HepG2 (cell line): ENCODE measurements around the gene ALCAM. TPM values are rescaled to one million over a fixed set of nuclear protein-coding genes. Genes with fewer than 3 reads are reported as not detected.

ENCODE experiments used
- CHCHD3 ChIP-seq: sonication (generic); formaldehyde crosslinking; IDR thresholded peaks from 2 replicates; pipeline ENCODE4 v1.8.0; 2022; ENCODE audit warnings: mild to moderate bottlenecking, missing genetic modification reagents, moderate library complexity
- CHD2 ChIP-seq: IDR thresholded peaks from 2 replicates; pipeline ENCODE4 v1.6.1; 2011; ENCODE audit warnings: low read depth, low read length, improper control_type of control experiment
- PLRG1 ChIP-seq: fragments of 450-650 bp; conservative IDR thresholded peaks from 2 replicates; pipeline ENCODE4 v1.6.1; 2016
- SP5 ChIP-seq: IDR thresholded peaks from 2 replicates; pipeline ENCODE4 v1.6.1; 2016; ENCODE audit warnings: low read depth, borderline replicate concordance
- ZNF10 ChIP-seq: sonication (generic); formaldehyde crosslinking; IDR thresholded peaks from 2 replicates; pipeline ENCODE4 v1.4.0; 2020; ENCODE audit warnings: mild to moderate bottlenecking, low read depth, missing genetic modification reagents, borderline replicate concordance
- ZNF292 ChIP-seq: sonication (generic); formaldehyde crosslinking; IDR thresholded peaks from 2 replicates; pipeline ENCODE4 v1.8.1; 2022; ENCODE audit warnings: mild to moderate bottlenecking, low read depth, missing genetic modification reagents, borderline replicate concordance
- ZNF432 ChIP-seq: sonication (generic); formaldehyde crosslinking; IDR thresholded peaks from 2 replicates; pipeline ENCODE4 v1.5.0; 2020; ENCODE audit warnings: missing genetic modification reagents, mild to moderate bottlenecking, borderline replicate concordance
- ZNF460 ChIP-seq: sonication (generic); formaldehyde crosslinking; IDR thresholded peaks from 2 replicates; pipeline ENCODE4 v1.5.1; 2020; ENCODE audit warnings: missing genetic modification reagents, mild to moderate bottlenecking, borderline replicate concordance
- ZNF577 ChIP-seq: sonication (generic); formaldehyde crosslinking; IDR thresholded peaks from 2 replicates; pipeline ENCODE4 v1.4.0; 2020; ENCODE audit warnings: mild to moderate bottlenecking, low read depth, missing genetic modification reagents, borderline replicate concordance
- ZNF788 ChIP-seq: sonication (generic); formaldehyde crosslinking; IDR thresholded peaks from 2 replicates; pipeline ENCODE4 v1.5.0; 2020; ENCODE audit warnings: mild to moderate bottlenecking, missing genetic modification reagents, borderline replicate concordance
- polyA plus RNA-seq, 8 experiments: library from polyadenylated mRNA; depleted of rRNA in 3 of 8; stranded (reverse) in 7 of 8; unstranded in 1 of 8; fragments of >200 nt; fragmentation: Illumina TruSeq in 4 of 8; extraction: Trizol in 4 of 8; gene quantifications; 2 replicates each; pipeline versions ENCODE4 v1.2.1 to v1.2.3, GENCODE V29; 2011 to 2016; ENCODE audit warnings: low read depth in 4 of 8, missing spikeins in 1 of 8, mixed read lengths in 1 of 8; ENCODE audit not compliant: insufficient read depth in 1 of 8
- total RNA-seq, 5 experiments: library from RNA; depleted of rRNA; stranded (reverse); fragments of >200 nt; fragmentation: Illumina TruSeq; extraction: Trizol; gene quantifications; 2 replicates each; pipeline ENCODE4 v1.2.3, GENCODE V29; 2016; ENCODE audit warnings: low read depth in 1 of 5
- TF ChIP-seq, protein P1 (sequence below), 2 experiments: sonication (generic) in 1 of 2; formaldehyde crosslinking in 1 of 2; IDR thresholded peaks; 2 replicates each; pipeline versions ENCODE4 v1.5.1 to v1.6.1; 2011 to 2020; ENCODE audit warnings: borderline replicate concordance in 1 of 2, low read depth in 1 of 2, low read length in 1 of 2, mild to moderate bottlenecking in 1 of 2, missing genetic modification reagents in 1 of 2, moderate library complexity in 1 of 2
- TF ChIP-seq, protein P2 (sequence below): sonication (generic); formaldehyde crosslinking; IDR thresholded peaks from 2 replicates; pipeline ENCODE4 v1.5.0; 2020; ENCODE audit warnings: missing genetic modification reagents
- TF ChIP-seq, protein P3 (sequence below): sonication (generic); formaldehyde crosslinking; IDR thresholded peaks from 2 replicates; pipeline ENCODE4 v1.4.0; 2020; ENCODE audit warnings: mild to moderate bottlenecking, missing genetic modification reagents, borderline replicate concordance
- TF ChIP-seq, protein P4 (sequence below): sonication (generic); formaldehyde crosslinking; IDR thresholded peaks from 2 replicates; pipeline ENCODE4 v1.8.0; 2022; ENCODE audit warnings: mild to moderate bottlenecking, missing genetic modification reagents, moderate library complexity
- TF ChIP-seq, protein P5 (sequence below): sonication (generic); formaldehyde crosslinking; IDR thresholded peaks from 2 replicates; pipeline ENCODE4 v1.9.0; 2022; ENCODE audit warnings: missing genetic modification reagents, mild to moderate bottlenecking, borderline replicate concordance

ALCAM gene
- total and polyA plus RNA-seq, 2 of the 13 experiments (the other 11 are each of a cell fraction or from before 2014, with no cell fraction given), result 26.0 to 33.1 TPM

DNA sequence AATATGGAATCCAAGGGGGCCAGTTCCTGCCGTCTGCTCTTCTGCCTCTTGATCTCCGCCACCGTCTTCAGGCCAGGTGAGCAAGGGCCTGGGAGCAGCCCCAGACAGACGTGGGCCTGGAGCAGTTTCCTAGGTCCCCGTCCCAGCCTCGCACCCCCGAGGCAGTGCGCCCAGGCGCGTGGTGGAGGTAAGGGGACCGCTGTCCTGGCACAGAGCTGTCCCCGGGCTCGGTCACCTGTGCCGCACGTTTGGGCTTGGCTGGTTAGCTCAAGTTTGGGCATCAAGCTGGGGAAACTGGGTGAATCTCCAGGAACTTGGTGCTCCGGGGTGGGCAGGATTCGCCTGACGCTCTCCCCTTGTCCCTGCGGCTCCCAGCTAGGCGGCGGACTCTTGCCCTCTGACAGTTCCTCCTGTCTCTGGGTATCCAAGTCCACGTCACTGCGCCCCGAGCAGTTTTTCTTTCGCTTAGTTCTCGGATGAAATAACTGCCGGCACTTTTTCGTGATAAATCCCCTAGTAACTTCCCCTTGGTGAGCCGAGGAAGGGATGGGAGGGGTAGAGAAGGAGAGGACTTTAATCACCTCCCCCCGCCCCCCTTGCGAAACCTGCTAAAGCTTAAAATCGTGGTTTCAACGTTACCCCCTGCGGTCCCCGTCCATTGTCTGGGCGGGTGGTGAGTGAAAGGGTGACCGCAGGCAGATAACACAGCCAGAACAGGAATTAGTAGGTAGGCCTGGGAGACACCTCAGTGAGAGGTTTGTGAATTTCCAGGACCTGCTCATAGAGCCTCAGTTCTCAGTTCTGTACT is 901 bp downstream of the ALCAM start (continued):
- TF ChIP-seq CHD2 (no peak), ZNF292 (CRISPR knock-in tag) (peak; percentile 57; the same call in 1 of the 2 replicates), PLRG1 (no peak), ZNF10 (CRISPR knock-in tag) (0 out of 2 replicates have a peak, but pooled peaks have one; percentile 59), ZNF460 (CRISPR knock-in tag) (no peak), ZNF577 (no peak), SP5 (CRISPR knock-in tag) (0 out of 2 replicates have a peak, but pooled peaks have one; percentile 2), CHCHD3 (CRISPR knock-in tag) (peak; percentile 44; the same call in 1 of the 2 replicates), ZNF788 (CRISPR knock-in tag) (0 out of 2 replicates have a peak, but pooled peaks have one; percentile 23), ZNF432 (CRISPR knock-in tag) (no peak)
- TF ChIP-seq, protein P1, sequence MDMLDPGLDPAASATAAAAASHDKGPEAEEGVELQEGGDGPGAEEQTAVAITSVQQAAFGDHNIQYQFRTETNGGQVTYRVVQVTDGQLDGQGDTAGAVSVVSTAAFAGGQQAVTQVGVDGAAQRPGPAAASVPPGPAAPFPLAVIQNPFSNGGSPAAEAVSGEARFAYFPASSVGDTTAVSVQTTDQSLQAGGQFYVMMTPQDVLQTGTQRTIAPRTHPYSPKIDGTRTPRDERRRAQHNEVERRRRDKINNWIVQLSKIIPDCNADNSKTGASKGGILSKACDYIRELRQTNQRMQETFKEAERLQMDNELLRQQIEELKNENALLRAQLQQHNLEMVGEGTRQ (IDR thresholded peaks at IDR 0.05; ENCODE audit: low read depth, low read length), result no peak
- TF ChIP-seq, protein P1 (CRISPR knock-in tag; IDR thresholded peaks at IDR 0.05; ENCODE audit: borderline replicate concordance), result no peak
- TF ChIP-seq, protein P2, sequence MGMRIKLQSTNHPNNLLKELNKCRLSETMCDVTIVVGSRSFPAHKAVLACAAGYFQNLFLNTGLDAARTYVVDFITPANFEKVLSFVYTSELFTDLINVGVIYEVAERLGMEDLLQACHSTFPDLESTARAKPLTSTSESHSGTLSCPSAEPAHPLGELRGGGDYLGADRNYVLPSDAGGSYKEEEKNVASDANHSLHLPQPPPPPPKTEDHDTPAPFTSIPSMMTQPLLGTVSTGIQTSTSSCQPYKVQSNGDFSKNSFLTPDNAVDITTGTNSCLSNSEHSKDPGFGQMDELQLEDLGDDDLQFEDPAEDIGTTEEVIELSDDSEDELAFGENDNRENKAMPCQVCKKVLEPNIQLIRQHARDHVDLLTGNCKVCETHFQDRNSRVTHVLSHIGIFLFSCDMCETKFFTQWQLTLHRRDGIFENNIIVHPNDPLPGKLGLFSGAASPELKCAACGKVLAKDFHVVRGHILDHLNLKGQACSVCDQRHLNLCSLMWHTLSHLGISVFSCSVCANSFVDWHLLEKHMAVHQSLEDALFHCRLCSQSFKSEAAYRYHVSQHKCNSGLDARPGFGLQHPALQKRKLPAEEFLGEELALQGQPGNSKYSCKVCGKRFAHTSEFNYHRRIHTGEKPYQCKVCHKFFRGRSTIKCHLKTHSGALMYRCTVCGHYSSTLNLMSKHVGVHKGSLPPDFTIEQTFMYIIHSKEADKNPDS (CRISPR knock-in tag), result no peak
- TF ChIP-seq, protein P3, sequence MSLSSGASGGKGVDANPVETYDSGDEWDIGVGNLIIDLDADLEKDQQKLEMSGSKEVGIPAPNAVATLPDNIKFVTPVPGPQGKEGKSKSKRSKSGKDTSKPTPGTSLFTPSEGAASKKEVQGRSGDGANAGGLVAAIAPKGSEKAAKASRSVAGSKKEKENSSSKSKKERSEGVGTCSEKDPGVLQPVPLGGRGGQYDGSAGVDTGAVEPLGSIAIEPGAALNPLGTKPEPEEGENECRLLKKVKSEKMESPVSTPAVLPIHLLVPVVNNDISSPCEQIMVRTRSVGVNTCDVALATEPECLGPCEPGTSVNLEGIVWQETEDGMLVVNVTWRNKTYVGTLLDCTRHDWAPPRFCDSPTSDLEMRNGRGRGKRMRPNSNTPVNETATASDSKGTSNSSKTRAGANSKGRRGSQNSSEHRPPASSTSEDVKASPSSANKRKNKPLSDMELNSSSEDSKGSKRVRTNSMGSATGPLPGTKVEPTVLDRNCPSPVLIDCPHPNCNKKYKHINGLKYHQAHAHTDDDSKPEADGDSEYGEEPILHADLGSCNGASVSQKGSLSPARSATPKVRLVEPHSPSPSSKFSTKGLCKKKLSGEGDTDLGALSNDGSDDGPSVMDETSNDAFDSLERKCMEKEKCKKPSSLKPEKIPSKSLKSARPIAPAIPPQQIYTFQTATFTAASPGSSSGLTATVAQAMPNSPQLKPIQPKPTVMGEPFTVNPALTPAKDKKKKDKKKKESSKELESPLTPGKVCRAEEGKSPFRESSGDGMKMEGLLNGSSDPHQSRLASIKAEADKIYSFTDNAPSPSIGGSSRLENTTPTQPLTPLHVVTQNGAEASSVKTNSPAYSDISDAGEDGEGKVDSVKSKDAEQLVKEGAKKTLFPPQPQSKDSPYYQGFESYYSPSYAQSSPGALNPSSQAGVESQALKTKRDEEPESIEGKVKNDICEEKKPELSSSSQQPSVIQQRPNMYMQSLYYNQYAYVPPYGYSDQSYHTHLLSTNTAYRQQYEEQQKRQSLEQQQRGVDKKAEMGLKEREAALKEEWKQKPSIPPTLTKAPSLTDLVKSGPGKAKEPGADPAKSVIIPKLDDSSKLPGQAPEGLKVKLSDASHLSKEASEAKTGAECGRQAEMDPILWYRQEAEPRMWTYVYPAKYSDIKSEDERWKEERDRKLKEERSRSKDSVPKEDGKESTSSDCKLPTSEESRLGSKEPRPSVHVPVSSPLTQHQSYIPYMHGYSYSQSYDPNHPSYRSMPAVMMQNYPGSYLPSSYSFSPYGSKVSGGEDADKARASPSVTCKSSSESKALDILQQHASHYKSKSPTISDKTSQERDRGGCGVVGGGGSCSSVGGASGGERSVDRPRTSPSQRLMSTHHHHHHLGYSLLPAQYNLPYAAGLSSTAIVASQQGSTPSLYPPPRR (CRISPR knock-in tag), result no peak
- TF ChIP-seq, protein P4, sequence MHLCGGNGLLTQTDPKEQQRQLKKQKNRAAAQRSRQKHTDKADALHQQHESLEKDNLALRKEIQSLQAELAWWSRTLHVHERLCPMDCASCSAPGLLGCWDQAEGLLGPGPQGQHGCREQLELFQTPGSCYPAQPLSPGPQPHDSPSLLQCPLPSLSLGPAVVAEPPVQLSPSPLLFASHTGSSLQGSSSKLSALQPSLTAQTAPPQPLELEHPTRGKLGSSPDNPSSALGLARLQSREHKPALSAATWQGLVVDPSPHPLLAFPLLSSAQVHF (CRISPR knock-in tag), result no peak
- TF ChIP-seq, protein P5, sequence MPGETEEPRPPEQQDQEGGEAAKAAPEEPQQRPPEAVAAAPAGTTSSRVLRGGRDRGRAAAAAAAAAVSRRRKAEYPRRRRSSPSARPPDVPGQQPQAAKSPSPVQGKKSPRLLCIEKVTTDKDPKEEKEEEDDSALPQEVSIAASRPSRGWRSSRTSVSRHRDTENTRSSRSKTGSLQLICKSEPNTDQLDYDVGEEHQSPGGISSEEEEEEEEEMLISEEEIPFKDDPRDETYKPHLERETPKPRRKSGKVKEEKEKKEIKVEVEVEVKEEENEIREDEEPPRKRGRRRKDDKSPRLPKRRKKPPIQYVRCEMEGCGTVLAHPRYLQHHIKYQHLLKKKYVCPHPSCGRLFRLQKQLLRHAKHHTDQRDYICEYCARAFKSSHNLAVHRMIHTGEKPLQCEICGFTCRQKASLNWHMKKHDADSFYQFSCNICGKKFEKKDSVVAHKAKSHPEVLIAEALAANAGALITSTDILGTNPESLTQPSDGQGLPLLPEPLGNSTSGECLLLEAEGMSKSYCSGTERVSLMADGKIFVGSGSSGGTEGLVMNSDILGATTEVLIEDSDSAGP (CRISPR knock-in tag), result 0 out of 2 replicates have a peak, but pooled peaks have one; percentile 21
